Ishikawa (cell line): ENCODE measurements around the gene RFESD.

Experiments used
- CEBPB ChIP-seq: IDR thresholded peaks from 2 replicates; pipeline ENCODE4 v1.6.1; 2012
- EP300 ChIP-seq: IDR thresholded peaks from 2 replicates; pipeline ENCODE4 v1.6.1; 2012; ENCODE audit warnings: borderline replicate concordance
- MAX ChIP-seq: IDR thresholded peaks from 2 replicates; pipeline ENCODE4 v1.6.1; 2012
- RAD21 ChIP-seq: IDR thresholded peaks from 2 replicates; pipeline ENCODE4 v1.6.1; 2012; ENCODE audit warnings: low read depth
- REST ChIP-seq: IDR thresholded peaks from 2 replicates; pipeline ENCODE4 v1.6.1; 2012; ENCODE audit warnings: low read depth, mild to moderate bottlenecking
- TAF1 ChIP-seq: IDR thresholded peaks from 2 replicates; pipeline ENCODE4 v1.6.1; 2012; ENCODE audit warnings: low read depth, mild to moderate bottlenecking
- TCF12 ChIP-seq: IDR thresholded peaks from 2 replicates; pipeline ENCODE4 v1.6.1; 2012; ENCODE audit warnings: low read depth
- YY1 ChIP-seq: IDR thresholded peaks from 2 replicates; pipeline ENCODE4 v1.6.1; 2012; ENCODE audit warnings: low read depth
- TF ChIP-seq, protein P1 (sequence below): IDR thresholded peaks from 2 replicates; pipeline ENCODE4 v1.6.1; 2012

DNA sequence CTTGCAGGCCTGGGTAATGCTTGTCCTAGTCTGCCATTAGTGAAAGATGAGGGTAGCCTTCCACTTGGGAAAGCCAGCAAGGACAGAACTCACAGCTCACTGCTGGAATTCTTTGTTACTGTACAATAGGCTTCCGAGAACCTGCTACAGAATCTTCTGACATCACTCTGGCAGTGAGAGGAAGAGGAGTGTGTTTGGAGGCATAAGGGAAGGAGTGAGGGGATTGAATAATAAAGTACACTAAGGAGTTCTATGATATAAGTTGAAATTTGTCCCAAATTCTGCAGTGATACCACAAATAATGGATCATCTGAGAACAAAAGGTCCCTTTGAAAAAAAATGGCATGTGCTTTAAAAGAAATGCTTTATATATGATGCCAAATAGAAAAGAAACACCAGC, 36.3 kb downstream of the RFESD start, which contains the start of gene SPATA9:
- TF ChIP-seq EP300 (no peak), RAD21 (no peak), MAX (no peak), TAF1 (no peak), TCF12 (no peak), REST (no peak), CEBPB (no peak), YY1 (no peak)
- TF ChIP-seq, protein P1, sequence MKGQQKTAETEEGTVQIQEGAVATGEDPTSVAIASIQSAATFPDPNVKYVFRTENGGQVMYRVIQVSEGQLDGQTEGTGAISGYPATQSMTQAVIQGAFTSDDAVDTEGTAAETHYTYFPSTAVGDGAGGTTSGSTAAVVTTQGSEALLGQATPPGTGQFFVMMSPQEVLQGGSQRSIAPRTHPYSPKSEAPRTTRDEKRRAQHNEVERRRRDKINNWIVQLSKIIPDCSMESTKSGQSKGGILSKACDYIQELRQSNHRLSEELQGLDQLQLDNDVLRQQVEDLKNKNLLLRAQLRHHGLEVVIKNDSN = no peak
